ENCODE measurements around the gene TRPM5. TPM values are rescaled to one million over a fixed set of nuclear protein-coding genes. Genes with fewer than 3 reads are reported as not detected.

Gene TRPM5
- total RNA-seq, 4 donors from 2014 or later: not detected

- 67% methylated on average over 3 of the region's 17 CpGs; no CpG with 5 or more reads in 1 of the 2 donors for WGBS, 2 donors
- no peak overlapping the region for H3K27ac ChIP-seq
- H3K27me3 ChIP-seq: peaks cover 0 to 46% (median 0%) of the 10 kb centered on the region in 4 donors
- peaks cover 0 to 18% (median 11%) of the 10 kb centered on the region in 3 donors for H3K4me1 ChIP-seq
- H3K9me3 ChIP-seq: no peaks in the 10 kb centered on the region
- H3K4me3 ChIP-seq: no peak overlapping the region
- H3K36me3 ChIP-seq: no peaks in the 10 kb centered on the region
- TF ChIP-seq CTCF (IDR thresholded peaks at IDR 0.05) (no peak), POLR2A (IDR thresholded peaks at IDR 0.05) (no peak)
- intact Hi-C loops (cut with DNase I): loop anchor here (2.0 kb wide), 2 partner anchors 117 to 227 kb away; no protein-coding TSS in a partner anchor
- DNase-seq: no peak
Observed at GRCh38 chr11:2421996-2422395, 22.3 kb downstream of the TRPM5 start.

- WGBS, 2 donors: 67 to 80% methylated on average over 5 to 8 of the region's 19 CpGs
- TF ChIP-seq CTCF (IDR thresholded peaks at IDR 0.05) (no peak), POLR2A (IDR thresholded peaks at IDR 0.05) (no peak)
- H3K4me1 ChIP-seq: peaks cover 0 to 16% (median 11%) of the 10 kb centered on the region in 3 donors
- H3K36me3 ChIP-seq: no peaks in the 10 kb centered on the region
- DNase-seq: no peak
- no peak overlapping the region for H3K27ac ChIP-seq
- no peaks in the 10 kb centered on the region for H3K9me3 ChIP-seq
- H3K4me3 ChIP-seq: no peak overlapping the region
- peaks cover 0 to 40% (median 0%) of the 10 kb centered on the region in 4 donors for H3K27me3 ChIP-seq
- intact Hi-C loops (cut with DNase I): loop anchor here (2.0 kb wide), 2 partner anchors 117 to 227 kb away; no protein-coding TSS in a partner anchor
Observed at GRCh38 chr11:2421226-2421994, 22.9 kb downstream of the TRPM5 start.

GRCh38 chr11:2420502-2421225 is 23.6 kb downstream of the TRPM5 start:
- Histone ChIP-seq H3K9me3 (no peaks in the 10 kb centered on the region), H3K36me3 (no peaks in the 10 kb centered on the region), H3K4me1 (peaks cover 0 to 16% (median 11%) of the 10 kb centered on the region in 3 donors), H3K27me3 (peaks cover 0 to 35% (median 0%) of the 10 kb centered on the region in 4 donors), H3K27ac (no peak overlapping the region), H3K4me3 (peak overlapping the region in 2 of 4 donors; percentile 20 to 42)
- no peak for DNase-seq
- peak; percentile 82 to 95 (median 92) for TF ChIP-seq CTCF (IDR thresholded peaks at IDR 0.05)
- no peak for TF ChIP-seq POLR2A (IDR thresholded peaks at IDR 0.05)
- intact Hi-C loops (cut with DNase I): loop anchor here (2.0 kb wide), 2 partner anchors 116 to 226 kb away; no protein-coding TSS in a partner anchor
- 7 to 26% methylated on average over 6 to 11 of the region's 44 CpGs for WGBS, 2 donors

DNA sequence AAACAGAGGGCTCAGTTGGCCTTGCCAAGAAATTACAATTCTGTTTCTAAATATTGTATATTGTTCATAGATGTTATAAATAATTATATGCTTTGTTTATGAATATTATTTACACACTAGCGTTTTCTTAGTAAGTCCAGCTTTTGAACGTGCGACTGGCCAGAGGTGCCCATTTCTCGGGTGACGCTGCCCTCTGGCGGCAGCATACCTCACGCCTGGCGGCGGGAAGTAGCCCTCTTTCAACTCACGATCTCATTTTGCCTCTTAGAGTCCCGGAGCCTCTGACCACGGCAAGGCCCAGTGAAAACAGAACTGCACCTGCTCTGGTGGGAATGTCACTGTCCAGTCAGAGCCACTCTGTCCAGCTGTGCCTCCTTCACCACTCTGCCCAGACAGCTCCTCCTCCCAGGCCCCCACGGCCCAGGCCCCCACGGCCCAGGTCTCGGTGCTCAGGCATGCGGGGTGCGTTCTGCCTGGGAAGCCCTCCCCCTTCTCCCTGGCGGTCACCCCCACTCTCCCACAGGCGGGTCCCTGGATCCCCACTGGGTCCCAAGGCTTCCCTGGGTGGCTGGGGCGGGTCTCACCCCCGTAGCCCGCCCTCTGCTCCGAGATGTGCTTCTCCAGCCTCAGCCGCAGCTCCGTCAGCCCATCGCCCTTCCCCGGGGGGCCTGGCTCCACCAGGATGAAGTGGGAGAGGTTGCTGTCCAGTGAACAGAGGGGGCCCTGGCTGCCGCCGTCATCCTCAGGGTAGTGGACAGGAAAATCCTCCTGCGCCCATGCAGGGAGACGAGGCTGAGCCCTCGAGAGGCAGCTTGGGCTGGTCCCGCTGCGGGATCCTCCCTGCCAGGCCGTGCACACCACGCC is 24.4 kb downstream of the TRPM5 start:
- intact Hi-C loops (cut with DNase I): loop anchor here (2.0 kb wide), 2 partner anchors 115 to 225 kb away; no protein-coding TSS in a partner anchor
- WGBS, 2 donors: 2 to 16% methylated on average over 12 to 16 of the region's 36 CpGs
- Histone ChIP-seq H3K27ac (no peak overlapping the region), H3K36me3 (no peaks in the 10 kb centered on the region), H3K27me3 (peaks cover 0 to 35% (median 0%) of the 10 kb centered on the region in 4 donors), H3K9me3 (no peaks in the 10 kb centered on the region), H3K4me3 (no peak overlapping the region), H3K4me1 (peaks cover 0 to 16% (median 11%) of the 10 kb centered on the region in 3 donors)
- TF ChIP-seq CTCF (IDR thresholded peaks at IDR 0.05): peak; percentile 74 to 89 (median 85)
- TF ChIP-seq POLR2A (IDR thresholded peaks at IDR 0.05): no peak
- no peak for DNase-seq

Data from esophagus squamous epithelium (tissue), 5 donors.